Left lung (tissue), 10 donors: ENCODE data around the gene DELE1. TPM values are rescaled to one million over a fixed set of nuclear protein-coding genes. Genes with fewer than 3 reads are reported as not detected.
A peak's percentile ranks its signal among the peaks of the same experiment; 100 is the strongest.

Experiments used
- ATAC-seq: fragments of 200-7000 bp; cut with Tn5 transposase; one replicate; pipeline ENCODE4 v1.9.1; 2020; ENCODE audit warnings: moderate library complexity
- DNase-seq, 4 donors: peaks; one replicate each; pipeline ENCODE4 v3.0.0-alpha.2; 2013 to 2020
- H3K27ac ChIP-seq, 2 donors: fragments of 200-600 bp; sonication (generic) in 1 of 2; one replicate each; pipeline versions ENCODE4 v1.5.0 to v1.8.0; 2020 to 2021
- H3K27me3 ChIP-seq, 2 donors: fragments of 200-600 bp; sonication (generic) in 1 of 2; one replicate each; pipeline versions ENCODE4 v1.5.0 to v1.8.0; 2020 to 2021
- H3K36me3 ChIP-seq, 2 donors: fragments of 200-600 bp; sonication (generic) in 1 of 2; one replicate each; pipeline versions ENCODE4 v1.5.0 to v1.8.0; 2020 to 2021
- H3K4me1 ChIP-seq, 2 donors: fragments of 200-600 bp; one replicate each; pipeline ENCODE4 v1.8.0; 2021
- H3K4me3 ChIP-seq, 2 donors: fragments of 200-600 bp; sonication (generic) in 1 of 2; one replicate each; pipeline versions ENCODE4 v1.5.0 to v1.8.0; 2020 to 2021; ENCODE audit warnings: mild to moderate bottlenecking in 1 of 2
- H3K9me3 ChIP-seq, 2 donors: fragments of 200-600 bp; sonication (generic) in 1 of 2; one replicate each; pipeline versions ENCODE4 v1.5.0 to v1.8.0; 2020 to 2021
- CTCF ChIP-seq, 2 donors: fragments of 200-600 bp; sonication (generic) in 1 of 2; IDR thresholded peaks; one replicate each; pipeline versions ENCODE4 v1.5.0 to v1.8.0; 2021; ENCODE audit warnings: antibody characterized with exemption in 2 of 2
- intact Hi-C, 2 donors: fragments of 100-400 bp; cut with DNase I; formaldehyde crosslinking; loops; one replicate each; pipeline versions ENCODE4 v1.11.2 to v1.14.2; 2022
- polyA plus RNA-seq, 6 donors: library from polyadenylated mRNA; unstranded; fragments of 120-200 nt; gene quantifications; one replicate each; pipeline ENCODE4 v1.2.1, GENCODE V29; 2013; ENCODE audit not compliant: insufficient read length in 6 of 6
- total RNA-seq, 2 donors: library from RNA; stranded (reverse); fragmentation: NEBNext Ultra II Directional; extraction: Animal tissue kit (Norgen Biotek cat#: 25700); gene quantifications; one replicate each; pipeline ENCODE4 v1.2.1, GENCODE V29; 2021
- donor health status: DM: no; HTN: yes; CAD: no.
- donor health status: DM: no; HTN: no; CAD: no.

Gene DELE1
- total and polyA plus RNA-seq, 8 donors: 74.1 to 168 (median 148) TPM

GRCh38 chr5:141960018-141960417, 36.3 kb downstream of the DELE1 start:
- H3K4me3 ChIP-seq: no peak overlapping the region
- ATAC-seq (no peak), DNase-seq (no peak)
- peaks cover 9 to 43% of the 10 kb centered on the region in 2 donors for H3K4me1 ChIP-seq
- peak overlapping the region in 1 of 2 donors; percentile 69 for H3K27ac ChIP-seq
- no peaks in the 10 kb centered on the region for H3K36me3 ChIP-seq
- intact Hi-C loops: loop anchor here in 1 of 2 donors (5.0 kb wide), 1 partner anchor 268 kb away; no protein-coding TSS in a partner anchor
- TF ChIP-seq CTCF (IDR thresholded peaks at IDR 0.05): no peak
- no peaks in the 10 kb centered on the region for H3K9me3 ChIP-seq
- no peaks in the 10 kb centered on the region for H3K27me3 ChIP-seq

DNA sequence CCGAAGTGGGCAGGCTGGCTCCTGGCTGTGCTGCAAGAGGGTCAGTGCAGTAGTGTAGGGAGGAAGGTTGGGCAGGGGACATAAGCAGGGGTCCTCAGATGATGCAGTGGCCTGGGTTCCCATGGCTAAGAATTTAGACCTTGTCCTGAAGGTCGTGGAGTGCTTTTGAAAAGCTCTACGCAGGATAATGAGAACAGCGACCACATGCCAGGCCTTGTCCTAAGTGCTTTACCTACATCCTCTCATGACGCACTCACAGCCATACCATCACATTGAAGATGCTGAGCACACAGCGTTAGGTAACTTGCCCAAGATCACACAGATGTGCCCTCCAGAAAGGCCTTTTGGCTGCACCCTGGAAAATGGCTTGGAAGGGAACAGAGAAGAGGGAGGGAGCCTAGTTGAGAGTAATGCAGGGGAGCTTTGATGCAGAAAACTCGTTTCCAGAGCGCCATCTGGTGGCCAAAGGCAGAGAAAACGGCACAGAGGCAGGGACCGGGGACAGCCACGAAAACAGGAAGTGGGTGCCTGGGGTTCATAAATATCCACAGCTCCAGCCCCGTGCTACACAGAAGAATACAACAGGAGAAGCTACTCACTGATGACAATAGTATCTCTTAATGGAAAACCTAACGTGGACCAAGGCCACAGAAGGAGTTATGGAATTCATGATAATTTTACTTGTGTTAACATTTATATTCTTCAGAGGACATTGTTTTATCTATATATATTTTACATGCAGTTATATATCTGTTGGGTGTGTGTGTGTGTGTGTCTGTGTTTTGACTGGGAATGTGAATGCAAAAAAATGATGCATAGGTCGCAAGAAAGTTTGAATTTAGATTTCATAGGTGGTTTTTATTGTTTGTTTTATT, 37.0 kb downstream of the DELE1 start:
- Histone ChIP-seq H3K9me3 (no peaks in the 10 kb centered on the region), H3K27ac (peak overlapping the region in 1 of 2 donors; percentile 69), H3K36me3 (no peaks in the 10 kb centered on the region), H3K4me3 (no peak overlapping the region), H3K27me3 (no peaks in the 10 kb centered on the region), H3K4me1 (peaks cover 9 to 43% of the 10 kb centered on the region in 2 donors)
- DNase-seq: peak; percentile 87 to 92 (median 91)
- intact Hi-C loops: loop anchor here in 1 of 2 donors (5.0 kb wide), 1 partner anchor 268 kb away; no protein-coding TSS in a partner anchor
- peak; percentile 85 to 99 for TF ChIP-seq CTCF (IDR thresholded peaks at IDR 0.05)
- peak; percentile 92 for ATAC-seq

- Histone ChIP-seq H3K27me3 (no peaks in the 10 kb centered on the region), H3K36me3 (no peaks in the 10 kb centered on the region), H3K4me1 (peaks cover 9 to 43% of the 10 kb centered on the region in 2 donors), H3K27ac (no peak overlapping the region), H3K9me3 (no peaks in the 10 kb centered on the region), H3K4me3 (no peak overlapping the region)
- intact Hi-C loops: loop anchor here in 1 of 2 donors (5.0 kb wide), 1 partner anchor 269 kb away; no protein-coding TSS in a partner anchor
- DNase-seq (no peak), ATAC-seq (no peak)
- TF ChIP-seq CTCF (IDR thresholded peaks at IDR 0.05): no peak
These were observed 37.8 kb downstream of the DELE1 start for GRCh38 chr5:141961466-141961865.

GRCh38 chr5:141963701-141964100, 40.0 kb downstream of the DELE1 start:
- no peak for DNase-seq
- H3K27ac ChIP-seq: no peak overlapping the region
- H3K27me3 ChIP-seq: no peaks in the 10 kb centered on the region
- no peaks in the 10 kb centered on the region for H3K9me3 ChIP-seq
- H3K4me1 ChIP-seq: peaks cover 7 to 34% of the 10 kb centered on the region in 2 donors
- no peak overlapping the region for H3K4me3 ChIP-seq
- intact Hi-C loops: loop anchor here in 1 of 2 donors (5.0 kb wide), 1 partner anchor 271 kb away; no protein-coding TSS in a partner anchor
- no peak for ATAC-seq
- no peak for TF ChIP-seq CTCF (IDR thresholded peaks at IDR 0.05)
- no peaks in the 10 kb centered on the region for H3K36me3 ChIP-seq

DNA sequence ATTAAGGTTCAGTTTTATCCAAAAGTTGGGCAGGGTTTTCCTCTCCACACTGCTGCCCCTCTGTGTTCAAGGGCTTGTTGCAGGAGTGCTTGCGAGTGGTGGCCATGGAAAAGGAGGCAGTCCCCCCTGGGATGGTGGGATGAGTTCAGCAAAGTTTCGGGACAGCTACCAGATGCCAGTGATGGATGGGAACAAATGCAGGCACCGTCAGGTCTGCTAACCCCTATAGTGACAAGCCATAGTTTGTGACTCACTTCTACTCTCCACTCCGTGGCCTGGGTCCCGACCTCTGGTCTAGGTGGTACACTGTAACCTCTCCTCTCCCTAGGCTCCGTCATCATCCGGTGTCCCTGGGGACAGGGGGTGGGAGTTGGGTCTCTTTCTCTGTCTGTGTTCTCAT, 41.4 kb downstream of the DELE1 start:
- intact Hi-C loops: no loop called here
- Histone ChIP-seq H3K4me3 (no peak overlapping the region), H3K27me3 (no peaks in the 10 kb centered on the region), H3K9me3 (no peaks in the 10 kb centered on the region), H3K4me1 (peaks cover 7 to 28% of the 10 kb centered on the region in 2 donors), H3K36me3 (no peaks in the 10 kb centered on the region), H3K27ac (no peak overlapping the region)
- DNase-seq: no peak
- ATAC-seq: no peak
- TF ChIP-seq CTCF (IDR thresholded peaks at IDR 0.05): no peak
